Activated B cell treated with CpG ODN at 0.5 μM for 24 hours (primary cell): Measurements from ENCODE around the gene GYPE. TPM values are rescaled to one million over a fixed set of nuclear protein-coding genes. Genes with fewer than 3 reads are reported as not detected.
"Not testable (repeated sequence)": the region's sequence is repeated elsewhere in the genome, so short reads cannot be mapped to it uniquely, and the experiment has no call there.

Source experiments
- ATAC-seq: fragments of 200-7000 bp; cut with Tn5 transposase; one replicate; pipeline ENCODE4 v1.10.0; 2021; ENCODE audit warnings: low read depth, mild to moderate bottlenecking, moderate library complexity
- CTCF ChIA-PET: fragments of 350-600 bp; sonication (Branson Sonifier 250); formaldehyde crosslinking; loops from one replicate; lab custom pipeline; 2021; ENCODE audit warnings: antibody characterized with exemption; lab: Charles Lee
- POLR2A ChIA-PET: fragments of 350-600 bp; sonication (Branson Sonifier 250); formaldehyde crosslinking; loops from one replicate; lab custom pipeline; 2021; ENCODE audit warnings: antibody characterized with exemption; lab: Charles Lee
- DNase-seq: peaks from one replicate; pipeline ENCODE4 v3.0.0; 2022
- H3K27ac Mint-ChIP-seq: one replicate; pipeline ENCODE4 v1.8.0; 2020; ENCODE audit warnings: mixed read lengths
- H3K27me3 Mint-ChIP-seq: one replicate; pipeline ENCODE4 v1.8.0; 2021; ENCODE audit warnings: mixed read lengths
- H3K36me3 Mint-ChIP-seq: one replicate; pipeline ENCODE4 v1.8.0; 2021; ENCODE audit warnings: low read depth, mixed read lengths
- H3K4me1 Mint-ChIP-seq: one replicate; pipeline ENCODE4 v1.8.0; 2021; ENCODE audit warnings: mixed read lengths
- H3K4me3 Mint-ChIP-seq: one replicate; pipeline ENCODE4 v1.8.0; 2020; ENCODE audit warnings: mild to moderate bottlenecking, mixed read lengths
- H3K9me3 Mint-ChIP-seq: one replicate; pipeline ENCODE4 v1.8.0; 2020; ENCODE audit warnings: mixed read lengths
- CTCF ChIP-seq: fragments of 200-600 bp; IDR thresholded peaks from one replicate; pipeline ENCODE4 v1.8.0; 2022; ENCODE audit warnings: antibody characterized with exemption, mild to moderate bottlenecking
- intact Hi-C: fragments of 100-400 bp; cut with micrococcal nuclease; formaldehyde crosslinking; loops from one replicate; pipeline ENCODE4 v1.15.1; 2024
- total RNA-seq: library from RNA; stranded (reverse); gene quantifications from 2 replicates; pipeline ENCODE4 v1.2.3, GENCODE V29; 2022

The GYPE gene
- total RNA-seq, 1 donor from 2014 or later = 3.7 TPM

- Mint-ChIP-seq H3K36me3 (no peaks in the 10 kb centered on the region), H3K4me1 (peaks cover 16% of the 10 kb centered on the region), H3K4me3 (no peak overlapping the region), H3K27ac (peak overlapping the region; percentile 19), H3K27me3 (no peaks in the 10 kb centered on the region), H3K9me3 (no peaks in the 10 kb centered on the region)
- intact Hi-C loops = no loop called here
- ChIA-PET CTCF (interaction anchor here (0.6 to 0.7 kb wide), 2 partner anchors 368 to 441 kb away, joined by 3 to 5 read pairs; no protein-coding TSS in a partner anchor), POLR2A (no interaction called here)
- no peak for TF ChIP-seq CTCF
- ATAC-seq (no peak), DNase-seq (no peak)
Measured at GRCh38 chr4:143921181-143921580, 15.8 kb upstream of the GYPE start.

GRCh38 chr4:143916485-143916884, 11.1 kb upstream of the GYPE start:
- ATAC-seq, H3K36me3 Mint-ChIP-seq, CTCF ChIA-PET, H3K9me3 Mint-ChIP-seq, H3K27ac Mint-ChIP-seq, H3K4me3 Mint-ChIP-seq, POLR2A ChIA-PET, H3K27me3 Mint-ChIP-seq, DNase-seq: not testable (repeated sequence)
- peaks cover 27% of the 10 kb centered on the region for H3K4me1 Mint-ChIP-seq
- intact Hi-C loops = loop anchor here (10.0 kb wide), 1 partner anchor 732 kb away; the partner anchor contains the start of gene USP38

GRCh38 chr4:143912478-143912877, 7.1 kb upstream of the GYPE start:
- peak overlapping the region; percentile 53 for H3K27ac Mint-ChIP-seq

GRCh38 chr4:143911528-143912417, 6.4 kb upstream of the GYPE start:
- POLR2A ChIA-PET, H3K36me3 Mint-ChIP-seq, H3K9me3 Mint-ChIP-seq, CTCF ChIA-PET, H3K27me3 Mint-ChIP-seq: not testable (repeated sequence)
- Mint-ChIP-seq H3K27ac (peak overlapping the region; percentile 86), H3K4me1 (peaks cover 40% of the 10 kb centered on the region), H3K4me3 (peak overlapping the region; percentile 89)
- ATAC-seq (peak; percentile 73), DNase-seq (peak; percentile 36)
- intact Hi-C loops = loop anchor here (5.0 to 10.0 kb wide), 2 partner anchors 39 to 727 kb away; partner anchors contain the start of gene USP38

More at GRCh38 chr4:143912478-143912877, 7.1 kb upstream of the GYPE start:
- H3K4me1 Mint-ChIP-seq = peaks cover 36% of the 10 kb centered on the region
- DNase-seq, H3K36me3 Mint-ChIP-seq, H3K27me3 Mint-ChIP-seq, CTCF ChIA-PET, H3K9me3 Mint-ChIP-seq, POLR2A ChIA-PET: not testable (repeated sequence)
- intact Hi-C loops = loop anchor here (5.0 to 10.0 kb wide), 2 partner anchors 40 to 728 kb away; partner anchors contain the start of gene USP38
- H3K4me3 Mint-ChIP-seq = peak overlapping the region; percentile 89
- ATAC-seq = peak; percentile 16

- POLR2A ChIA-PET, H3K36me3 Mint-ChIP-seq, CTCF ChIA-PET, DNase-seq, H3K9me3 Mint-ChIP-seq, ATAC-seq, H3K27me3 Mint-ChIP-seq: not testable (repeated sequence)
- Mint-ChIP-seq H3K27ac (peak overlapping the region; percentile 46), H3K4me3 (peak overlapping the region; percentile 75), H3K4me1 (peaks cover 42% of the 10 kb centered on the region)
- intact Hi-C loops = loop anchor here (5.0 to 10.0 kb wide), 2 partner anchors 39 to 726 kb away; partner anchors contain the start of gene USP38
Measured at GRCh38 chr4:143910906-143911305, 5.5 kb upstream of the GYPE start.

- H3K9me3 Mint-ChIP-seq, H3K27me3 Mint-ChIP-seq, H3K4me3 Mint-ChIP-seq, POLR2A ChIA-PET, H3K36me3 Mint-ChIP-seq, DNase-seq: not testable (repeated sequence)
- CTCF ChIA-PET = interaction anchor here (2.5 kb wide), 1 partner anchor 134 kb away, joined by 14 read pairs; no protein-coding TSS in a partner anchor
- peak; percentile 67 for ATAC-seq
- Mint-ChIP-seq H3K4me1 (peaks cover 35% of the 10 kb centered on the region), H3K27ac (peak overlapping the region; percentile 30)
- intact Hi-C loops = loop anchor here (1.0 to 2.0 kb wide), 2 partner anchors 134 to 349 kb away; no protein-coding TSS in a partner anchor
Measured at GRCh38 chr4:143907811-143908210, 2.5 kb upstream of the GYPE start.

GRCh38 chr4:143904431-143904830, 928 bp downstream of the GYPE start:
- intact Hi-C loops, H3K27ac Mint-ChIP-seq, H3K4me3 Mint-ChIP-seq, H3K9me3 Mint-ChIP-seq, POLR2A ChIA-PET, H3K36me3 Mint-ChIP-seq, H3K27me3 Mint-ChIP-seq, ATAC-seq, CTCF ChIA-PET, DNase-seq: not testable (repeated sequence)
- peaks cover 17% of the 10 kb centered on the region for H3K4me1 Mint-ChIP-seq

- ATAC-seq = peak; percentile 52
- CTCF ChIA-PET, H3K27me3 Mint-ChIP-seq, H3K36me3 Mint-ChIP-seq, POLR2A ChIA-PET, H3K9me3 Mint-ChIP-seq, intact Hi-C loops, DNase-seq: not testable (repeated sequence)
- Mint-ChIP-seq H3K4me3 (peak overlapping the region; percentile 16), H3K4me1 (peaks cover 13% of the 10 kb centered on the region), H3K27ac (peak overlapping the region; percentile 8)
Measured at GRCh38 chr4:143890323-143890722, 15.0 kb downstream of the GYPE start.

- H3K27me3 Mint-ChIP-seq, ATAC-seq, H3K36me3 Mint-ChIP-seq, CTCF ChIA-PET, H3K27ac Mint-ChIP-seq, intact Hi-C loops, POLR2A ChIA-PET, DNase-seq, H3K4me3 Mint-ChIP-seq, H3K9me3 Mint-ChIP-seq: not testable (repeated sequence)
- peaks cover 13% of the 10 kb centered on the region for H3K4me1 Mint-ChIP-seq
Measured at GRCh38 chr4:143888189-143888588, 17.2 kb downstream of the GYPE start.

GRCh38 chr4:143884965-143885364, 20.4 kb downstream of the GYPE start:
- H3K36me3 Mint-ChIP-seq, ATAC-seq, DNase-seq, H3K9me3 Mint-ChIP-seq, POLR2A ChIA-PET, H3K27me3 Mint-ChIP-seq, H3K4me3 Mint-ChIP-seq, CTCF ChIA-PET, intact Hi-C loops, H3K4me1 Mint-ChIP-seq, H3K27ac Mint-ChIP-seq: not testable (repeated sequence)
